ENCODE measurements around the gene BMP6. TPM values are rescaled to one million over a fixed set of nuclear protein-coding genes. Genes with fewer than 3 reads are reported as not detected.

Gene BMP6
- total RNA-seq, 1 experiment from 2014 or later: not detected

- no peaks in the 10 kb centered on the region for H3K9me3 ChIP-seq (ENCODE audit: insufficient read depth, low read depth)
- DNase-seq: no peak
- peaks cover 4% of the 10 kb centered on the region; the same call in 1 of the 2 replicates for H3K36me3 ChIP-seq (ENCODE audit: low read depth)
- peaks cover 40% of the 10 kb centered on the region for H3K4me1 ChIP-seq (replicated peaks; ENCODE audit: insufficient read depth)
- intact Hi-C loops (cut with micrococcal nuclease; ENCODE audit: unreplicated experiment): loop anchor here (5.0 kb wide), 1 partner anchor 185 kb away; the partner anchor contains the start of gene TXNDC5
- 0 out of 2 replicates have a peak, but pooled peaks cover 4% of the 10 kb centered on the region for H3K27me3 ChIP-seq (ENCODE audit: insufficient read depth, low read depth)
- no peaks in the 10 kb centered on the region for H3K9me2 ChIP-seq (ENCODE audit: insufficient read depth)
- TF ChIP-seq CTCF (conservative IDR thresholded peaks at IDR 0.05) (no peak), EZH2 (IDR thresholded peaks at IDR 0.05; ENCODE audit: low read depth) (no peak)
- H3K27ac ChIP-seq: no peak overlapping the region
- CTCF ChIA-PET: no interaction called here
- no peak overlapping the region for H3K4me2 ChIP-seq
- no peaks in the 10 kb centered on the region for H4K20me1 ChIP-seq (ENCODE audit: insufficient read depth)
- H3F3A ChIP-seq (ENCODE audit: insufficient read depth, low read depth): peaks cover 23% of the 10 kb centered on the region
- no peak overlapping the region for H2AFZ ChIP-seq
- BruUV-seq (replicated peaks): no TSS peak
- POLR2A ChIA-PET (ENCODE audit: unreplicated experiment): no interaction called here
- no peaks in the 10 kb centered on the region for H3K79me2 ChIP-seq (ENCODE audit: low read depth)
- no peak overlapping the region for H3K4me3 ChIP-seq
Observed at GRCh38 chr6:7727086-7727945, 1.4 kb downstream of the BMP6 start.

GRCh38 chr6:7727946-7728854 lies 2.3 kb downstream of the BMP6 start:
- peaks cover 44% of the 10 kb centered on the region for H3K4me1 ChIP-seq (replicated peaks; ENCODE audit: insufficient read depth)
- ChIA-PET POLR2A (ENCODE audit: unreplicated experiment) (no interaction called here), CTCF (no interaction called here)
- H3K4me3 ChIP-seq: no peak overlapping the region
- peaks cover 4% of the 10 kb centered on the region; the same call in 1 of the 2 replicates for H3K36me3 ChIP-seq (ENCODE audit: low read depth)
- no peak overlapping the region for H2AFZ ChIP-seq
- DNase-seq: no peak
- H4K20me1 ChIP-seq (ENCODE audit: insufficient read depth): no peaks in the 10 kb centered on the region
- H3K27ac ChIP-seq: no peak overlapping the region
- peaks cover 23% of the 10 kb centered on the region for H3F3A ChIP-seq (ENCODE audit: insufficient read depth, low read depth)
- H3K79me2 ChIP-seq (ENCODE audit: low read depth): no peaks in the 10 kb centered on the region
- no TSS peak for BruUV-seq (replicated peaks)
- no peaks in the 10 kb centered on the region for H3K9me3 ChIP-seq (ENCODE audit: insufficient read depth, low read depth)
- H3K27me3 ChIP-seq (ENCODE audit: insufficient read depth, low read depth): 0 out of 2 replicates have a peak, but pooled peaks cover 4% of the 10 kb centered on the region
- intact Hi-C loops (cut with micrococcal nuclease; ENCODE audit: unreplicated experiment): loop anchor here (5.0 kb wide), 1 partner anchor 184 kb away; the partner anchor contains the start of gene TXNDC5
- H3K9me2 ChIP-seq (ENCODE audit: insufficient read depth): no peaks in the 10 kb centered on the region
- no peak overlapping the region for H3K4me2 ChIP-seq
- TF ChIP-seq EZH2 (IDR thresholded peaks at IDR 0.05; ENCODE audit: low read depth): no peak
- TF ChIP-seq CTCF (conservative IDR thresholded peaks at IDR 0.05): no peak
